ENCODE results near the gene THAP8.

The THAP8 gene

GRCh38 chr19:36054119-36054732 lies at the start of gene THAP8:
TSS of gene THAP8 (minus strand) at chr19:36054285. CDS start at chr19:36054217, 68 bp downstream.
- Histone ChIP-seq H3K4me3 (ENCODE audit: low read length in 2 of 2) (peak within 1 kb of the TSS; percentile 84), H3K9me3 (ENCODE audit: control insufficient read depth in 2 of 2, low read length in 2 of 2) (no peaks in the 10 kb centered on the region), H3K36me3 (ENCODE audit: control insufficient read depth in 2 of 2, insufficient read depth in 2 of 2, low read length in 2 of 2) (no peaks in the 10 kb centered on the region), H3K4me1 (ENCODE audit: control insufficient read depth in 2 of 2, insufficient read depth in 2 of 2, low read length in 2 of 2) (peaks cover 6 to 12% of the 10 kb centered on the region in 2 donors), H3K9ac (ENCODE audit: low read depth in 1 of 2, low read length in 2 of 2) (peak within 1 kb of the TSS; percentile 80 to 82), H3K27ac (ENCODE audit: low read depth in 2 of 2, low read length in 2 of 2) (peak within 1 kb of the TSS; percentile 97 to 98), H3K27me3 (ENCODE audit: control insufficient read depth in 2 of 2, insufficient read depth in 2 of 2, low read length in 2 of 2) (no peaks in the 10 kb centered on the region)

GRCh38 chr19:36103040-36103626 lies 49.0 kb upstream of the THAP8 start:
- no peak overlapping the region for H3K9ac ChIP-seq (ENCODE audit: low read depth in 1 of 2, low read length in 2 of 2)
- H3K36me3 ChIP-seq (ENCODE audit: control insufficient read depth in 2 of 2, insufficient read depth in 2 of 2, low read length in 2 of 2), result no peaks in the 10 kb centered on the region
- H3K9me3 ChIP-seq (ENCODE audit: control insufficient read depth in 2 of 2, low read length in 2 of 2), result no peaks in the 10 kb centered on the region
- no peak overlapping the region for H3K27ac ChIP-seq (ENCODE audit: low read depth in 2 of 2, low read length in 2 of 2)
- no peak overlapping the region for H3K4me3 ChIP-seq (ENCODE audit: low read length in 2 of 2)
- no peaks in the 10 kb centered on the region for H3K27me3 ChIP-seq (ENCODE audit: control insufficient read depth in 2 of 2, insufficient read depth in 2 of 2, low read length in 2 of 2)
- H3K4me1 ChIP-seq (ENCODE audit: control insufficient read depth in 2 of 2, insufficient read depth in 2 of 2, low read length in 2 of 2), result no peaks in the 10 kb centered on the region

GRCh38 chr19:36101550-36102327 lies 47.7 kb upstream of the THAP8 start:
- Histone ChIP-seq H3K9ac (ENCODE audit: low read depth in 1 of 2, low read length in 2 of 2) (no peak overlapping the region), H3K27me3 (ENCODE audit: control insufficient read depth in 2 of 2, insufficient read depth in 2 of 2, low read length in 2 of 2) (no peaks in the 10 kb centered on the region), H3K36me3 (ENCODE audit: control insufficient read depth in 2 of 2, insufficient read depth in 2 of 2, low read length in 2 of 2) (no peaks in the 10 kb centered on the region), H3K27ac (ENCODE audit: low read depth in 2 of 2, low read length in 2 of 2) (no peak overlapping the region), H3K9me3 (ENCODE audit: control insufficient read depth in 2 of 2, low read length in 2 of 2) (no peaks in the 10 kb centered on the region), H3K4me3 (ENCODE audit: low read length in 2 of 2) (no peak overlapping the region), H3K4me1 (ENCODE audit: control insufficient read depth in 2 of 2, insufficient read depth in 2 of 2, low read length in 2 of 2) (no peaks in the 10 kb centered on the region)

- Histone ChIP-seq H3K4me3 (ENCODE audit: low read length in 2 of 2) (no peak overlapping the region), H3K9ac (ENCODE audit: low read depth in 1 of 2, low read length in 2 of 2) (no peak overlapping the region), H3K36me3 (ENCODE audit: control insufficient read depth in 2 of 2, insufficient read depth in 2 of 2, low read length in 2 of 2) (no peaks in the 10 kb centered on the region), H3K27me3 (ENCODE audit: control insufficient read depth in 2 of 2, insufficient read depth in 2 of 2, low read length in 2 of 2) (no peaks in the 10 kb centered on the region), H3K4me1 (ENCODE audit: control insufficient read depth in 2 of 2, insufficient read depth in 2 of 2, low read length in 2 of 2) (no peaks in the 10 kb centered on the region), H3K27ac (ENCODE audit: low read depth in 2 of 2, low read length in 2 of 2) (no peak overlapping the region), H3K9me3 (ENCODE audit: control insufficient read depth in 2 of 2, low read length in 2 of 2) (no peaks in the 10 kb centered on the region)
These were observed 46.4 kb upstream of the THAP8 start for GRCh38 chr19:36100476-36100875.

GRCh38 chr19:36099166-36099785 lies 45.2 kb upstream of the THAP8 start:
- no peaks in the 10 kb centered on the region for H3K9me3 ChIP-seq (ENCODE audit: control insufficient read depth in 2 of 2, low read length in 2 of 2)
- no peaks in the 10 kb centered on the region for H3K36me3 ChIP-seq (ENCODE audit: control insufficient read depth in 2 of 2, insufficient read depth in 2 of 2, low read length in 2 of 2)
- no peaks in the 10 kb centered on the region for H3K4me1 ChIP-seq (ENCODE audit: control insufficient read depth in 2 of 2, insufficient read depth in 2 of 2, low read length in 2 of 2)
- no peak overlapping the region for H3K27ac ChIP-seq (ENCODE audit: low read depth in 2 of 2, low read length in 2 of 2)
- no peaks in the 10 kb centered on the region for H3K27me3 ChIP-seq (ENCODE audit: control insufficient read depth in 2 of 2, insufficient read depth in 2 of 2, low read length in 2 of 2)
- H3K4me3 ChIP-seq (ENCODE audit: low read length in 2 of 2), result no peak overlapping the region
- H3K9ac ChIP-seq (ENCODE audit: low read depth in 1 of 2, low read length in 2 of 2), result no peak overlapping the region

GRCh38 chr19:36097036-36097435 lies 43.0 kb upstream of the THAP8 start:
- Histone ChIP-seq H3K9me3 (ENCODE audit: control insufficient read depth in 2 of 2, low read length in 2 of 2) (no peaks in the 10 kb centered on the region), H3K27me3 (ENCODE audit: control insufficient read depth in 2 of 2, insufficient read depth in 2 of 2, low read length in 2 of 2) (no peaks in the 10 kb centered on the region), H3K4me1 (ENCODE audit: control insufficient read depth in 2 of 2, insufficient read depth in 2 of 2, low read length in 2 of 2) (no peaks in the 10 kb centered on the region), H3K36me3 (ENCODE audit: control insufficient read depth in 2 of 2, insufficient read depth in 2 of 2, low read length in 2 of 2) (no peaks in the 10 kb centered on the region), H3K27ac (ENCODE audit: low read depth in 2 of 2, low read length in 2 of 2) (no peak overlapping the region), H3K4me3 (ENCODE audit: low read length in 2 of 2) (no peak overlapping the region), H3K9ac (ENCODE audit: low read depth in 1 of 2, low read length in 2 of 2) (no peak overlapping the region)

GRCh38 chr19:36093687-36094086 lies 39.6 kb upstream of the THAP8 start:
- Histone ChIP-seq H3K27ac (ENCODE audit: low read depth in 2 of 2, low read length in 2 of 2) (no peak overlapping the region), H3K4me3 (ENCODE audit: low read length in 2 of 2) (no peak overlapping the region), H3K9ac (ENCODE audit: low read depth in 1 of 2, low read length in 2 of 2) (no peak overlapping the region), H3K36me3 (ENCODE audit: control insufficient read depth in 2 of 2, insufficient read depth in 2 of 2, low read length in 2 of 2) (no peaks in the 10 kb centered on the region), H3K4me1 (ENCODE audit: control insufficient read depth in 2 of 2, insufficient read depth in 2 of 2, low read length in 2 of 2) (no peaks in the 10 kb centered on the region), H3K9me3 (ENCODE audit: control insufficient read depth in 2 of 2, low read length in 2 of 2) (no peaks in the 10 kb centered on the region), H3K27me3 (ENCODE audit: control insufficient read depth in 2 of 2, insufficient read depth in 2 of 2, low read length in 2 of 2) (no peaks in the 10 kb centered on the region)

GRCh38 chr19:36093146-36093662 lies 39.1 kb upstream of the THAP8 start:
- H3K9me3 ChIP-seq (ENCODE audit: control insufficient read depth in 2 of 2, low read length in 2 of 2), result no peaks in the 10 kb centered on the region
- H3K9ac ChIP-seq (ENCODE audit: low read depth in 1 of 2, low read length in 2 of 2), result no peak overlapping the region
- H3K27me3 ChIP-seq (ENCODE audit: control insufficient read depth in 2 of 2, insufficient read depth in 2 of 2, low read length in 2 of 2), result no peaks in the 10 kb centered on the region
- H3K4me1 ChIP-seq (ENCODE audit: control insufficient read depth in 2 of 2, insufficient read depth in 2 of 2, low read length in 2 of 2), result no peaks in the 10 kb centered on the region
- H3K27ac ChIP-seq (ENCODE audit: low read depth in 2 of 2, low read length in 2 of 2), result no peak overlapping the region
- H3K36me3 ChIP-seq (ENCODE audit: control insufficient read depth in 2 of 2, insufficient read depth in 2 of 2, low read length in 2 of 2), result no peaks in the 10 kb centered on the region
- H3K4me3 ChIP-seq (ENCODE audit: low read length in 2 of 2), result no peak overlapping the region

- Histone ChIP-seq H3K4me3 (ENCODE audit: low read length in 2 of 2) (no peak overlapping the region), H3K4me1 (ENCODE audit: control insufficient read depth in 2 of 2, insufficient read depth in 2 of 2, low read length in 2 of 2) (no peaks in the 10 kb centered on the region), H3K9me3 (ENCODE audit: control insufficient read depth in 2 of 2, low read length in 2 of 2) (no peaks in the 10 kb centered on the region), H3K9ac (ENCODE audit: low read depth in 1 of 2, low read length in 2 of 2) (no peak overlapping the region), H3K27me3 (ENCODE audit: control insufficient read depth in 2 of 2, insufficient read depth in 2 of 2, low read length in 2 of 2) (no peaks in the 10 kb centered on the region), H3K27ac (ENCODE audit: low read depth in 2 of 2, low read length in 2 of 2) (no peak overlapping the region), H3K36me3 (ENCODE audit: control insufficient read depth in 2 of 2, insufficient read depth in 2 of 2, low read length in 2 of 2) (no peaks in the 10 kb centered on the region)
These were observed 38.5 kb upstream of the THAP8 start for GRCh38 chr19:36092566-36092965.

Data from mucosa of rectum (tissue), 2 donors.